Neutrophil (primary cell): ENCODE data around the gene SIKE1.

ENCODE experiments used
- H3K27ac ChIP-seq: fragments of 200-600 bp; sonication (generic); 2 replicates; pipeline ENCODE4 v1.5.1; 2016; ENCODE audit warnings: mild to moderate bottlenecking, moderate library complexity
- H3K27me3 ChIP-seq: fragments of 200-600 bp; sonication (generic); 2 replicates; pipeline ENCODE4 v1.6.0; 2016; ENCODE audit warnings: mild to moderate bottlenecking
- H3K36me3 ChIP-seq: fragments of 200-600 bp; sonication (generic); 2 replicates; pipeline ENCODE4 v1.5.1; 2017
- H3K4me1 ChIP-seq, 2 experiments: fragments of 200-600 bp in 1 of 2; sonication (generic) in 1 of 2; 1 replicate in 1 of 2; 2 replicates in 1 of 2; pipeline versions ENCODE4 v1.5.1 to v1.6.1; 2013 to 2016; ENCODE audit warnings: low read depth in 1 of 2, low read length in 1 of 2, mild to moderate bottlenecking in 1 of 2, moderate library complexity in 1 of 2; ENCODE audit not compliant: control insufficient read depth in 1 of 2, insufficient read depth in 1 of 2
- H3K4me3 ChIP-seq, 2 experiments: fragments of 200-600 bp in 1 of 2; sonication (generic) in 1 of 2; 1 replicate in 1 of 2; 2 replicates in 1 of 2; pipeline ENCODE4 v1.5.1; 2013 to 2016; ENCODE audit warnings: low read depth in 1 of 2, low read length in 1 of 2, mild to moderate bottlenecking in 1 of 2, moderate library complexity in 1 of 2
- H3K9me3 ChIP-seq: fragments of 200-600 bp; sonication (generic); 2 replicates; pipeline ENCODE4 v1.5.1; 2016
- TF ChIP-seq, protein P1 (sequence below): fragments of 200-600 bp; sonication (generic); IDR thresholded peaks from 2 replicates; pipeline ENCODE4 v1.5.1; 2016; ENCODE audit warnings: antibody characterized with exemption

The SIKE1 gene

DNA sequence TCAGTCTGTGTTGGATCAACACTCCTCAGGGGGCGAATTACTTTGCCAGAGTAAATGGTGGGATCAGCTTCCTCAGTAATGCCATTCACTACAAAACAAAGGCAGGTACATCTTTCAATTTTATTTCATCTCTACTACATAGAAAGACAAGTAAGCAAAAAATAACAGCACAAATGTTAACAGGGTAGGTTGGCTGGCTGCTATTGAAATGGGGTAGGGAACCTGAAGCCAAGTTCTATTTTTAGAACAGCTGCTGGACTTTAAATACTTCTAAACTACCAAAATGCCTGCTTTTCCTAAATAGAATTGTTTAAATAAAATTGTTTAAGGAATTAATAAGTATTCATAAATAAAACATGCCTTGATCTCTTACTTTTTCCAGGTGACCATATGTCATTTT lies 56.6 kb downstream of the SIKE1 start:
- peaks cover 100% of the 10 kb centered on the region for H3K36me3 ChIP-seq
- no peaks in the 10 kb centered on the region for H3K9me3 ChIP-seq
- H3K4me1 ChIP-seq: no peaks in the 10 kb centered on the region
- TF ChIP-seq, protein P1, sequence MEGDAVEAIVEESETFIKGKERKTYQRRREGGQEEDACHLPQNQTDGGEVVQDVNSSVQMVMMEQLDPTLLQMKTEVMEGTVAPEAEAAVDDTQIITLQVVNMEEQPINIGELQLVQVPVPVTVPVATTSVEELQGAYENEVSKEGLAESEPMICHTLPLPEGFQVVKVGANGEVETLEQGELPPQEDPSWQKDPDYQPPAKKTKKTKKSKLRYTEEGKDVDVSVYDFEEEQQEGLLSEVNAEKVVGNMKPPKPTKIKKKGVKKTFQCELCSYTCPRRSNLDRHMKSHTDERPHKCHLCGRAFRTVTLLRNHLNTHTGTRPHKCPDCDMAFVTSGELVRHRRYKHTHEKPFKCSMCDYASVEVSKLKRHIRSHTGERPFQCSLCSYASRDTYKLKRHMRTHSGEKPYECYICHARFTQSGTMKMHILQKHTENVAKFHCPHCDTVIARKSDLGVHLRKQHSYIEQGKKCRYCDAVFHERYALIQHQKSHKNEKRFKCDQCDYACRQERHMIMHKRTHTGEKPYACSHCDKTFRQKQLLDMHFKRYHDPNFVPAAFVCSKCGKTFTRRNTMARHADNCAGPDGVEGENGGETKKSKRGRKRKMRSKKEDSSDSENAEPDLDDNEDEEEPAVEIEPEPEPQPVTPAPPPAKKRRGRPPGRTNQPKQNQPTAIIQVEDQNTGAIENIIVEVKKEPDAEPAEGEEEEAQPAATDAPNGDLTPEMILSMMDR: no peak
- no peak overlapping the region for H3K27ac ChIP-seq
- H3K4me3 ChIP-seq: no peak overlapping the region
- no peaks in the 10 kb centered on the region for H3K27me3 ChIP-seq

DNA sequence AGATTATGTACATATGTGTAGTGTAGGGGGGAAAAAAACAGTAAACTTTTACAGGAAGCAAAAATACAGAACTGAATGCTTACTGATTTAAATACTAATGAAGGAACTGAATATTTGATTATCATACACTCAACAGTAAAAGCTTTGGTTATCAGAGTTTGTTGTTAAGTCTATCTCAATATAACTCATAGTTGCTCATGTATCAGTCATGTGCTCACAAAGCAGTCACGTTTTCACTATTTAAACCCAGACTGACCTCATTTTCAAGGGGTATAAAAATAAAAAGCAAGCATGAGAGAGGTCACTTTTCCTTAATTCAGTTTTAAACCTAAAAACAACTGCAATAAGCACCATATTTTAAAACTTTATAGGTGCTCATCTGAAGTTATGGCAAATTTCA lies 57.0 kb downstream of the SIKE1 start:
- H3K4me3 ChIP-seq: no peak overlapping the region
- peaks cover 100% of the 10 kb centered on the region for H3K36me3 ChIP-seq
- TF ChIP-seq, protein P1: no peak
- H3K9me3 ChIP-seq: no peaks in the 10 kb centered on the region
- no peaks in the 10 kb centered on the region for H3K27me3 ChIP-seq
- no peak overlapping the region for H3K27ac ChIP-seq
- H3K4me1 ChIP-seq: no peaks in the 10 kb centered on the region

DNA sequence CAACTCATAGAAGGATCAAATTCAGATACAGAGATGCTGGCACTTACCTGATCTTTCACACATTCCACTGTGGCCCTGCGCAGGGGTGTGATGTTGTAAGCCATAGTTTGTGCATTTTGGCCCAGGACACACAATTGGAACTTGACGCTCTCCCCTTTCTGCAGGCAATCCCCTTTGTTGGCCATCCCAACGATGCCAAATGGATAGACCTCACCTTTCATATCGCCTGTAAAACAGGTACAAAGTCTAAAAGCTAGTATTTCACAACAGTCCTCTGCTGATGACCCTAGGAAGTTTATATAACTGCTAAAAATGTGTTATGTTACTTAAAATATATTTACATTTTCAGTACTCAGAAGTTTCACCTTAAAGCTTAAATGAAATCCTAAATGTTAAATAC lies 60.0 kb downstream of the SIKE1 start:
- Histone ChIP-seq H3K27me3 (no peaks in the 10 kb centered on the region), H3K36me3 (peaks cover 86% of the 10 kb centered on the region), H3K9me3 (no peaks in the 10 kb centered on the region), H3K4me1 (peaks cover 13 to 14% of the 10 kb centered on the region in 2 experiments), H3K4me3 (no peak overlapping the region), H3K27ac (no peak overlapping the region)
- TF ChIP-seq, protein P1: no peak
